K562 (cell line): ENCODE measurements around the gene PLA2G12B. TPM values are rescaled to one million over a fixed set of nuclear protein-coding genes. Genes with fewer than 3 reads are reported as not detected.
"Not testable (repeated sequence)": the region's sequence is repeated elsewhere in the genome, so short reads cannot be mapped to it uniquely, and the experiment has no call there.

ENCODE experiments used
- ATAC-seq: fragments of 200-7000 bp; cut with Tn5 transposase; 3 replicates; pipeline ENCODE4 v1.9.1; 2020; ENCODE audit warnings: moderate library complexity
- BruUV-seq: library from RNA; stranded (reverse); fragments of 400-500 nt; replicated peaks from 2 replicates; lab custom pipeline; 2021; lab: Mats Ljungman, UMichigan
- CTCF ChIA-PET: fragments of 300-600 bp; formaldehyde crosslinking; extraction: SDS; loops from one replicate; lab custom pipeline; 2021; ENCODE audit warnings: low intra/inter-chr PET ratio; lab: Yijun Ruan, JAX
- POLR2A ChIA-PET: fragments of 300-600, 350-650 bp; sonication (Branson Sonifier 250); formaldehyde crosslinking; extraction: SDS; loops from one replicate; lab custom pipeline; 2021; ENCODE audit warnings: antibody characterized with exemption, inconsistent platforms; lab: Yijun Ruan, JAX
- DNase-seq, 4 experiments: peaks; one replicate each; pipeline versions ENCODE4 v3.0.0 to v3.0.0-alpha.2; 2011 to 2018; ENCODE audit warnings: low spot score in 3 of 4, mixed read lengths in 3 of 4; ENCODE audit errors: extremely low read depth in 1 of 4
- FAIRE-seq: peaks from 2 replicates; lab custom pipeline; 2011; peaks lifted over from hg19 to GRCh38; lab: Jason Lieb, UNC
- H2AFZ ChIP-seq: 2 replicates; pipeline ENCODE4 v1.6.0; 2011; ENCODE audit warnings: low read depth, low read length, control low read depth, inconsistent platforms
- H3K27ac ChIP-seq: fragments of 200-600 bp; 3 replicates; pipeline ENCODE4 v1.8.0; 2011; ENCODE audit warnings: low read depth, mild to moderate bottlenecking, control low read depth, inconsistent platforms, low read length, moderate library complexity, mixed read lengths; ENCODE audit errors: extremely low read depth
- H3K27me3 ChIP-seq, 2 experiments: fragments of 300-600 bp in 1 of 2; 2 replicates in 1 of 2; 3 replicates in 1 of 2; pipeline versions ENCODE4 v1.6.0 to v1.8.0; 2011; ENCODE audit warnings: inconsistent platforms in 2 of 2, low read length in 2 of 2, mild to moderate bottlenecking in 1 of 2, mixed read lengths in 1 of 2, moderate library complexity in 1 of 2; ENCODE audit not compliant: control insufficient read depth in 2 of 2, insufficient read depth in 2 of 2
- H3K36me3 ChIP-seq: fragments of 300-600 bp; 3 replicates; pipeline ENCODE4 v1.8.0; 2011; ENCODE audit warnings: mild to moderate bottlenecking, low read length, inconsistent platforms; ENCODE audit not compliant: control insufficient read depth, insufficient read depth
- H3K4me1 ChIP-seq, 2 experiments: fragments of 200-600 bp in 1 of 2; replicated peaks in 1 of 2; 2 replicates in 1 of 2; 3 replicates in 1 of 2; pipeline versions ENCODE4 v1.5.1 to v1.8.0; 2011; ENCODE audit warnings: inconsistent platforms in 2 of 2, low read length in 2 of 2, mild to moderate bottlenecking in 1 of 2, mixed read lengths in 1 of 2, moderate library complexity in 1 of 2; ENCODE audit not compliant: control insufficient read depth in 2 of 2, insufficient read depth in 2 of 2
- H3K4me2 ChIP-seq: 2 replicates; pipeline ENCODE4 v1.6.1; 2011; ENCODE audit warnings: low read length, control low read depth, inconsistent platforms, mixed read lengths; ENCODE audit not compliant: insufficient read depth
- H3K4me3 ChIP-seq: fragments of 200-600 bp; sonication (generic), shearing (Covaris generic); 2 replicates; pipeline ENCODE4 v1.5.1; 2016; ENCODE audit warnings: control low read depth, inconsistent platforms
- H3K79me2 ChIP-seq: fragments of 200-600 bp; 3 replicates; pipeline ENCODE4 v1.8.0; 2011; ENCODE audit warnings: low read length, inconsistent platforms; ENCODE audit not compliant: control insufficient read depth, insufficient read depth
- H3K9ac ChIP-seq, 2 experiments: 2 replicates each; pipeline versions ENCODE4 v1.6.0 to v1.6.1; 2011; ENCODE audit warnings: low read depth in 2 of 2, low read length in 2 of 2, control low read depth in 1 of 2, inconsistent platforms in 1 of 2, mild to moderate bottlenecking in 1 of 2, mixed read lengths in 1 of 2; ENCODE audit not compliant: insufficient read depth in 1 of 2
- H3K9me1 ChIP-seq: one replicate; pipeline ENCODE4 v1.6.0; 2011; ENCODE audit warnings: inconsistent platforms, mild to moderate bottlenecking, low read length, moderate library complexity; ENCODE audit not compliant: control insufficient read depth, insufficient read depth
- H3K9me3 ChIP-seq: replicated peaks from 2 replicates; pipeline ENCODE4 v1.5.1; 2011; ENCODE audit warnings: low read depth, low read length, inconsistent platforms; ENCODE audit not compliant: control insufficient read depth, insufficient read depth
- H4K20me1 ChIP-seq: replicated peaks from 2 replicates; pipeline ENCODE4 v1.6.1; 2011; ENCODE audit warnings: low read length, inconsistent platforms, mixed read lengths; ENCODE audit not compliant: control insufficient read depth, insufficient read depth
- CBX3 ChIP-seq, 2 experiments: IDR thresholded peaks; 1 replicate in 1 of 2; 2 replicates in 1 of 2; pipeline ENCODE4 v1.6.1; 2012; ENCODE audit warnings: inconsistent platforms in 2 of 2, low read length in 2 of 2, borderline replicate concordance in 1 of 2, control low read depth in 1 of 2
- CTCF ChIP-seq, 3 experiments: IDR thresholded peaks in 2 of 3; conservative IDR thresholded peaks in 1 of 3; 2 replicates each; pipeline ENCODE4 v1.5.1; 2011 to 2012; ENCODE audit warnings: low read length in 3 of 3, mild to moderate bottlenecking in 3 of 3, control low read depth in 2 of 3, improper control_type of control experiment in 1 of 3, inconsistent platforms in 1 of 3, low read depth in 1 of 3, mixed read lengths in 1 of 3, moderate library complexity in 1 of 3; ENCODE audit not compliant: insufficient read depth in 2 of 3
- HLTF ChIP-seq: fragments of 450-650 bp; IDR thresholded peaks from 2 replicates; pipeline ENCODE4 v1.6.1; 2016
- JUND ChIP-seq, 2 experiments: IDR thresholded peaks; 2 replicates in 1 of 2; 3 replicates in 1 of 2; pipeline ENCODE4 v1.6.1; 2011; ENCODE audit warnings: borderline replicate concordance in 2 of 2, low read depth in 2 of 2, low read length in 2 of 2, improper control_type of control experiment in 1 of 2, missing biosample characterization in 1 of 2, missing genetic modification characterization in 1 of 2, missing genetic modification reagents in 1 of 2
- PHB ChIP-seq: fragments of 250-450 bp; sonication (Bioruptor Pico); IDR thresholded peaks from 2 replicates; pipeline ENCODE4 v1.5.0; 2021
- STAT5A ChIP-seq: IDR thresholded peaks from 2 replicates; pipeline ENCODE4 v1.6.1; 2012; ENCODE audit warnings: low read length, inconsistent platforms, borderline replicate concordance
- UBTF ChIP-seq, 2 experiments: IDR thresholded peaks; 2 replicates each; pipeline ENCODE4 v1.6.1; 2012; ENCODE audit warnings: improper control_type of control experiment in 2 of 2, low read depth in 2 of 2, low read length in 2 of 2, borderline replicate concordance in 1 of 2
- ZNF121 ChIP-seq: sonication (generic); formaldehyde crosslinking; conservative IDR thresholded peaks from 2 replicates; pipeline ENCODE4 v1.8.0; 2022; ENCODE audit warnings: missing genetic modification reagents
- ZNF668 ChIP-seq: fragments of 250-450 bp; sonication (Bioruptor Pico); IDR thresholded peaks from 2 replicates; pipeline ENCODE4 v1.8.0; 2022; ENCODE audit warnings: mild to moderate bottlenecking, inconsistent platforms
- WGBS: fragments of 100-300 bp; shearing (Covaris generic); methylation state at CpG from one replicate; pipeline ENCODE4 v1.1.6; 2016; ENCODE audit warnings: low coverage, mixed read lengths; ENCODE audit not compliant: insufficient coverage; ENCODE audit errors: missing lambda C conversion rate; 5-methylcytosine and 5-hydroxymethylcytosine counted together
- in situ Hi-C: fragments of 300-500 bp; cut with MboI; formaldehyde crosslinking; loops from 4 replicates; pipeline ENCODE4 v1.15.0; 2018; ENCODE audit warnings: inconsistent platforms, mixed read lengths
- intact Hi-C: fragments of 100-400 bp; cut with micrococcal nuclease; formaldehyde crosslinking; loops from 2 replicates; pipeline ENCODE4 v1.14.2; 2022
- polyA plus RNA-seq, 8 experiments: library from polyadenylated mRNA; depleted of rRNA in 4 of 8; stranded (reverse) in 5 of 8; unstranded in 3 of 8; fragments of >200 nt; fragmentation: Nextera tagmentation in 2 of 8; fragmentation: Illumina TruSeq in 1 of 8; extraction: Ambion mirVana in 2 of 8; extraction: Trizol in 1 of 8; gene quantifications; 2 replicates each; pipeline versions ENCODE4 v1.2.1 to v1.2.3, GENCODE V29; 2011 to 2014; ENCODE audit warnings: inconsistent platforms in 1 of 8, missing spikeins in 1 of 8
- total RNA-seq, 7 experiments: library from RNA; depleted of rRNA in 6 of 7; stranded (reverse); fragments of >200 nt in 6 of 7; fragmentation: Illumina TruSeq in 2 of 7; extraction: Trizol in 2 of 7; gene quantifications; 2 replicates each; pipeline versions ENCODE4 v1.2.1 to v1.2.3, GENCODE V29; 2011 to 2021; ENCODE audit warnings: low replicate concordance in 1 of 7

The PLA2G12B gene
- total and polyA plus RNA-seq, 9 of the 15 experiments (the other 6 are each of a cell fraction or from before 2014, with no cell fraction given) = not detected

DNA sequence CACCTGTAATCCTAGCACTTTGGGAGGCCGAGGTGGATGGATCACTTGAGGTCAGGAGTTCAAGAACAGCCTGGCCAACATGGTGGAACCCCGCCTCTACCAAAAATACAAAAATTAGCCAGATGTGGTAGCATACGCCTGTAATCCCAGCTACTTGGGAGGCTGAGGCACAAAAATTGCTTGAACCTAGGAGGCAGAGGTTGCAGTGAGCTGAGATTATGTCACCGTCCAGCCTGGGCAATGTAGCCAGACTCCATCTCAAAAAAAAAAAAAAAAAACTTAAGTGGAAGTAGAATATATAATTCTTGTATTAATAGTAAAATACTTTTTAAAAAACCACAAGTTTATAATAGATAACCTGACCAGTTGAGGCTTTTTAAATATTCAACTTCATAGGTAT, 30.0 kb upstream of the PLA2G12B start:
- H3K9ac ChIP-seq, FAIRE-seq, intact Hi-C loops, ATAC-seq, H3K4me1 ChIP-seq, H2AFZ ChIP-seq, in situ Hi-C loops, H3K9me1 ChIP-seq, H3K4me3 ChIP-seq, CTCF ChIA-PET, H4K20me1 ChIP-seq, DNase-seq, H3K36me3 ChIP-seq, H3K79me2 ChIP-seq, H3K27me3 ChIP-seq, H3K27ac ChIP-seq, H3K4me2 ChIP-seq, BruUV-seq: not testable (repeated sequence)
- POLR2A ChIA-PET = interaction anchor here (0.6 to 0.7 kb wide), 2 partner anchors 143 to 186 kb away, joined by 3 read pairs; no protein-coding TSS in a partner anchor
- 78% methylated on average over 4 of the region's 4 CpGs for WGBS
- peak; percentile 84 for TF ChIP-seq ZNF121 (CRISPR knock-in tag)
- H3K9me3 ChIP-seq = peaks cover 13% of the 10 kb centered on the region; the same call in 1 of the 2 replicates

DNA sequence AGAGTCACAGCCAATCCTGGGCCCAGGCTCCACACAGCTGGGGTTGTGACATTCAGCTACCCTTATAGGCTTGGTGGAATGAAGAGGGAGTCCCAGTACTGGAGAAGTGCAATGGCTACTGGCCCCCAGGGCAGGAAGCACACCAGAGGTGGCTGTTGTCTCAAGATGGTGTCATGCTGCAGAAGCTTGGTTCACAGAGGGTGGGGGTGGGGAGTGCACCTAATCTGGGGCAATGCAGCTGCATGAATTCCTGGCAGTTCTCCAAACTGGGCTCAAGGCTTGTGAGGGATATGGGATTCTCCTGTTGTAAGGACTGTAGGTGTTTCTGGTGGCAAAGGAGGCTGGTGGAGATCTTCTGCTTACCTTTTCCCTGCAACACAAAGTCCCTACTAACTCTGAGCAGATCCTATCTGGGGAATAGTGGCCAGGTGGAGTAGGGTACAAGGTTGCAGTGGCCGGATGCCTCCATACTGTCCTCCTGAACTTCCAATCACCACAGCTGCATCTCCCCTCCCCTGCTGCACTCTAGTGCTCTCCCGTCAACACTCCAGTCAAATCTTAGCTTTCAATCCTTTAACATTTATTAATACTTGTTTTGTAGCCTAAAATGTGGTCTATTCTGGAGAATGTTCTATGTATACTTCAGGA, 27.4 kb upstream of the PLA2G12B start:
- ChIA-PET CTCF (no interaction called here), POLR2A (interaction anchor here (0.6 to 1.0 kb wide), 3 partner anchors 12 to 579 kb away, joined by 3 to 4 read pairs (median 3); no protein-coding TSS in a partner anchor)
- Histone ChIP-seq H3K9ac (no peak overlapping the region), H3K4me3 (no peak overlapping the region), H4K20me1 (no peaks in the 10 kb centered on the region), H3K4me2 (peak overlapping the region; percentile 36; the same call in 1 of the 2 replicates), H3K4me1 (peaks cover 8 to 9% of the 10 kb centered on the region in 2 experiments; a peak in 3 of 5 replicates), H2AFZ (peak overlapping the region; percentile 72; the same call in 1 of the 2 replicates), H3K27me3 (no peaks in the 10 kb centered on the region), H3K79me2 (no peaks in the 10 kb centered on the region), H3K9me3 (peaks cover 20% of the 10 kb centered on the region), H3K27ac (peak overlapping the region; percentile 54; the same call in 2 of the 3 replicates), H3K36me3 (no peaks in the 10 kb centered on the region), H3K9me1 (no peaks in the 10 kb centered on the region)
- WGBS = 22% methylated on average over 2 of the region's 2 CpGs
- ATAC-seq = peak; percentile 95
- FAIRE-seq = peak; percentile 77
- BruUV-seq = no TSS peak
- DNase-seq = peak in 2 of 4 experiments; percentile 59 to 86
- in situ Hi-C loops = no loop called here
- intact Hi-C loops = no loop called here
- TF ChIP-seq HLTF (0 out of 2 replicates have a peak, but pooled peaks have one; percentile 36), STAT5A (peak; percentile 48; the same call in 1 of the 2 replicates), CTCF (IDR thresholded peaks at IDR 0.05 in 2 of 3, conservative IDR thresholded peaks at IDR 0.05 in 1 of 3; ENCODE audit: insufficient read depth in 2 of 3, low read depth in 1 of 3, low read length in 3 of 3) (no peak), ZNF668 (no peak), JUND (IDR thresholded peaks at IDR 0.05; ENCODE audit: borderline replicate concordance, low read depth, low read length) (no peak; the same call in 1 of the 2 replicates), JUND (tag; IDR thresholded peaks at IDR 0.05; ENCODE audit: borderline replicate concordance, low read depth, low read length) (0 out of 3 replicates have a peak, but pooled peaks have one; percentile 45), CBX3 (IDR thresholded peaks at IDR 0.05; ENCODE audit: borderline replicate concordance in 1 of 2, low read length in 2 of 2) (peak in 1 of 2 experiments; percentile 11; a peak in 1 of 3 replicates), UBTF (IDR thresholded peaks at IDR 0.05; ENCODE audit: borderline replicate concordance in 1 of 2, low read depth in 2 of 2, low read length in 2 of 2) (no peak), PHB (no peak)
